Cardiac muscle cell (in vitro differentiated cells and primary cell): Measurements from ENCODE around the gene MZF1. TPM values are rescaled to one million over a fixed set of nuclear protein-coding genes. Genes with fewer than 3 reads are reported as not detected.
A peak's percentile ranks its signal among the peaks of the same experiment; 100 is the strongest.
"Not testable (repeated sequence)": the region's sequence is repeated elsewhere in the genome, so short reads cannot be mapped to it uniquely, and the experiment has no call there.

Experiments used
- DNase-seq, 2 donors: peaks; one replicate each; pipeline versions ENCODE4 v3.0.0 to v3.0.0-alpha.2; 2010 to 2017; ENCODE audit warnings: low read depth in 1 of 2, low spot score in 1 of 2
- H3K27ac ChIP-seq: fragments of 200-600 bp; sonication (generic); 2 replicates; pipeline ENCODE4 v1.5.1; 2016
- H3K27me3 ChIP-seq: fragments of 200-600 bp; sonication (generic); 2 replicates; pipeline ENCODE4 v1.6.0; 2016; ENCODE audit warnings: control low read depth
- H3K36me3 ChIP-seq: fragments of 200-600 bp; sonication (generic); 2 replicates; pipeline ENCODE4 v1.5.1; 2016; ENCODE audit warnings: control low read depth
- H3K4me1 ChIP-seq: fragments of 200-600 bp; sonication (generic); 2 replicates; pipeline ENCODE4 v1.8.1; 2017; ENCODE audit warnings: low read depth, mild to moderate bottlenecking, mixed run types
- H3K4me3 ChIP-seq: fragments of 200-600 bp; sonication (generic); 2 replicates; pipeline ENCODE4 v1.5.1; 2016; ENCODE audit warnings: mild to moderate bottlenecking
- H3K9me3 ChIP-seq: fragments of 200-600 bp; sonication (generic); 2 replicates; pipeline ENCODE4 v1.5.1; 2017; ENCODE audit warnings: low read depth, mild to moderate bottlenecking, control low read depth
- CTCF ChIP-seq: IDR thresholded peaks from 2 replicates; pipeline ENCODE4 v1.5.1; 2012; ENCODE audit warnings: low read depth, mild to moderate bottlenecking, low read length
- polyA plus RNA-seq: library from polyadenylated mRNA; unstranded; fragments of >200 nt; fragmentation: Nextera tagmentation; extraction: Ambion mirVana; gene quantifications from 2 replicates; pipeline ENCODE4 v1.2.1, GENCODE V29; 2016
- total RNA-seq: library from RNA; depleted of rRNA; stranded (reverse); fragments of >200 nt; gene quantifications from 2 replicates; pipeline ENCODE4 v1.2.3, GENCODE V29; 2016

Gene MZF1
- 51.1 TPM in 2 replicates for total RNA-seq
- polyA plus RNA-seq = 25.1 and 34.7 TPM in 2 replicates

DNA sequence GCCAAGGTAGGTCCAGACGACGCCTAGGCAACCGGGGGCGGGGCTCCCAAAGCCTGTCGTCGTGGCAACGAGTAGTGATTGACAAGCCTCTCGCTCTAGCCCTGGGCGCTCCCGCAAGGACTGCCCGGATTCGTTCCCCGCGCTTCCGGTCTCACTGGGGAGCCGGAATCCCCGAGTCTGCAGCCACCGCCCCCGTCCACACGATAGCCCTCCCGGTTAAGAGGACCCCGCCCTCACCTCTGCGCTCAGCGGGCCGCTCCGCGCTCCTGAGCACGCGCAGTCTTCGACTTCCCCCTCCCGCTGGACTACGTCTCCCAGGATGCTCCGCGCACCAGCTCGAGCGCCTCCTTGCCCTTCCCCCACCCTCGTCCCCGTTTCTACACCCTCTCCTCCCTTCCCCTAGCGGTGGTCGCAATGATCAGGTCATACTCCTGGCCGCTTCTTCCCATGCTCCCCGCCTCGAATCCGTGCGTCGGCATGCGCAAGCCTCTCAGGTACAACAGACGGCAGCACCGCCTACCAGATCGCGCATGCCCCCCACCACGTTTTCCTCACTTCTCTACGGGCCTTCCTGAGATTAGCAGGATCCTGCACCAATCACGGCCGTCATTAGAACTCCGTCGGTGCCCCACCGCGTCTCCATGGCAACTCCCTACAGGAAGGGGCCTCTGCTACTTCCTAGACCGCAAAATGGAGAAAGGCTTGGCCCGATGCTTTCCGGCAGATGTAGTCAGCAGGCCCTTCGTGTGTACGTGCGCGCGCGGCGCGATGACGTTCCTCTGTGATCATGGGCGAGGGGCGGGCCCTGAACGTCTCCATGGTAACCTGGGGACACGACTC, at the start of gene MZF1:
MZF1 (minus strand) TSS at position 518 of the 840 bp plus-strand sequence. CDS start 1,946 bp downstream, outside the sequence.
- H3K27me3 ChIP-seq = no peaks in the 10 kb centered on the region
- TF ChIP-seq CTCF = no peak
- no peaks in the 10 kb centered on the region for H3K36me3 ChIP-seq
- peak within 1 kb of the TSS; percentile 64 for H3K4me3 ChIP-seq
- H3K27ac ChIP-seq = peak within 1 kb of the TSS; percentile 94
- no peaks in the 10 kb centered on the region for H3K9me3 ChIP-seq
- H3K4me1 ChIP-seq = no peaks in the 10 kb centered on the region
- DNase-seq = peak; percentile 100

DNA sequence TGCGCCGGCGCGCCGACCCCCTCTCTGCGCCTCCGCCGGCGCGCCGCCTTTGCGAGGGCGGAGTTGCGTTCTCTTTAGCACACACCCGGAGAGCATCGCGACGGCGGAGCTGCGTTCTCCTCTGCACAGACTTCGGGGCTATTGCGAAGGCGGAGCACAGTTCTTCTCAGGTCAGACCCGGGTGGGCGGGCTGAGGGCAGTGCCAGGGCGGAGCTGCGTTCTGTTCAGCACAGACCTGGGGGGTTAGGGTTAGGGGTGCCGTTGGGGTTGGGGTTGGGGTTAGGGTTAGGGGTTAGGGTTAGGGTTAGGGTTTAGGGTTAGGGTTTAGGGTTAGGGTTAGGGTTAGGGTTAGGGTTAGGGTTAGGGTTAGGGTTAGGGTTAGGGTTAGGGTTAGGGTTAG, 34.1 kb upstream of the MZF1 start:
- not testable (repeated sequence) for H3K4me1 ChIP-seq, H3K27ac ChIP-seq, H3K9me3 ChIP-seq, H3K36me3 ChIP-seq, DNase-seq, H3K27me3 ChIP-seq, H3K4me3 ChIP-seq

DNA sequence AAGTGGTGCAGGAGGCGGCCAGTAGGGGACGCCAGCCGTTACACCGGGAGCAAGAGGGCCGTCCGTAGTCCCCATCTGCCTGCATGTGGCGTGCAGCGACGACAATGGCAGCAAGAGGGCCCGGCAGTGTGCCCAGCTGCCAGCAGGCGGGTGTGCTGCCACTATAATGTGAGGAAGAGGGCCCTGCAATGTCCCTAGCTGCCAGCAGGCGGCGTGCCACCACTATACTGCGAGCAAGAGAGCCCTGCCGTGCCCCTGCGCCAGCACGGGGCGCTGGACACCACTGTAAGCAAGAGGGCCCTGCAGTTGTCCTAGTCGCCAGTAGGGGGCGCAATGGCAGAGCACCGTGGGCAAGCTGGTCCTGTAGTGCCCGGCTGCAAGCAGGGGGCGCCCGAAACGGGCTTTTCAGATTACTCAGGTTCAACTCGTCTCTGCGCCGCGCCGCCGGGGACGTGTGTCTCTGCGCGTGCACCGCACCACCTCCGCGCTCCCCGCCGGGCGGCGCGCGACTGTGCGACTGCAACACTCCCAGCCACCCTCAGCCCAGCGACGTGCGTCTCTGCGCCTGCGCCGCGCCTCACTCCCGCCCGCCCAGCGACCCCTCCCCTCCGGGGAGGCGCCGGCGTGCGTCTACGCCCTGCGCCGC, 33.2 kb upstream of the MZF1 start:
- not testable (repeated sequence) for H3K4me1 ChIP-seq, DNase-seq, H3K27me3 ChIP-seq

DNA sequence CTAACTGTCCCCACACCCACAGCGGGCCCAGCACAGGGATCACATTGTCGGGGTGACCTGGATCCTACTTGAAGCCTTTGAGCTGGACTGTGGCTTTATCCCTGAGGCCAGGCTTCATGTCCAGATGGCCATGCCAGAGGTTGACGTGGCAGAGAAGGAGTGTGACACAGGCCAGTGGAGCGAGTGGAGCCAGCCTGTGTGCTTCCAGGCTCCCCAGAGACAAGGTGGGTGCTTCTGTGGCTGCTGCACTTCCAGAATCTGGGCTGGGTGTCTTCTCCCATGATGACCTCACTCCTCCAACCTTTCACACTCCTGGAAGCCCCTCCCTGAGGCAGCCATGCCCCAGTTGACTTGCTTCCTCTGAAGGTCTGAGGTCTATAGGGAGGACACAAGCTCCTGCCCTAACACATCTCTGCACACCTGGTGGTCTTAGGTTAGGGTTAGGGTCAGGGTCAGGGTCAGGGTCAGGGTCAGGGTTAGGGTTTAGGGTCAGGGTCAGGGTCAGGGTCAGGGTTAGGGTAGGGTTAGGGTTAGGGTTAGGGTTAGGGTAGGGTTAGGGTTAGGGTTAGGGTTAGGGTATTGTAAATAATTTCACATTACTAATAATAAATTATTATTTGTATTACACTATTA, 13.1 kb upstream of the MZF1 start:
- TF ChIP-seq CTCF = no peak
- Histone ChIP-seq H3K4me3 (no peak overlapping the region), H3K9me3 (no peaks in the 10 kb centered on the region), H3K27me3 (no peaks in the 10 kb centered on the region), H3K36me3 (peaks cover 4% of the 10 kb centered on the region), H3K4me1 (peaks cover 7% of the 10 kb centered on the region), H3K27ac (no peak overlapping the region)
- no peak for DNase-seq

More for the DNA sequence above, 33.2 kb upstream of the MZF1 start:
- not testable (repeated sequence) for H3K9me3 ChIP-seq, H3K4me3 ChIP-seq, H3K36me3 ChIP-seq, H3K27ac ChIP-seq
- peak; percentile 10 for TF ChIP-seq CTCF

DNA sequence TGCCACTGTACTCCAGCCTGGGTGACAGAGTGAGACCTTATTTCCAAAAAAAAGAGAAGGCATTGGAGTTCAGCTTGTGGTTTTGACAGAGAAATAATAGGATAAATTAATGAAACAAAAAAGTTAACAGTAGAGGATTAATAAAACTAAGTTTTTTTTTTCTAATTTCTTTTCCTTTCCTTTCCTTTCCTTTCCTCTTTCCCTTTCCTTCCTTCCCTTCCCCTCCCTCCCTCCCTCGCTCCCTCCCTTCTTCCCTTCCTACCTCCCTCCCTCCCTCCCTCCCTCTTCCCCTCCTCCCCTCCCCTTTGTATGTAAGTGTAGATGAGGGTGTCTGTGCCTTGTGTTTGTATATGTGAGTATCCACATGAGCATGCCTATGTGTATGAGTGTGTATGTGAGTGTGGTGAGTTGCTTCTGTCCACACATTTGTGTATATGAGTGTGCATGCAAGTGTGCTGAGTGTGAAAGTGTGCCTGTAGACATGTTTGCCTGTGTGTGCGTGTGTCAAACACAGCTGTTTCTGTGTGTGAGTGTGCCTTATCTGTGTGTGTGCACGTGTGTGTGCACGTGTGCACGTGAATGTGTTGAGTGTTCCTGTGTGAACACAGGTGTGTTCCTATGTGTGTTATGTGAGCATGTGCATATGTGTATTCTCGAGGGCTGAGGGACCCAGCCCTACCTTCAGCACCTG, 12.5 kb upstream of the MZF1 start:
- DNase-seq = no peak
- H3K4me1 ChIP-seq = peaks cover 7% of the 10 kb centered on the region
- H3K4me3 ChIP-seq = no peak overlapping the region
- H3K27me3 ChIP-seq = no peaks in the 10 kb centered on the region
- no peak overlapping the region for H3K27ac ChIP-seq
- peaks cover 4% of the 10 kb centered on the region for H3K36me3 ChIP-seq
- no peaks in the 10 kb centered on the region for H3K9me3 ChIP-seq
- no peak for TF ChIP-seq CTCF
